ENCODE data around the gene DYDC1. TPM values are rescaled to one million over a fixed set of nuclear protein-coding genes. Genes with fewer than 3 reads are reported as not detected.

Gene DYDC1
- not detected in 2 replicates for total RNA-seq

DNA sequence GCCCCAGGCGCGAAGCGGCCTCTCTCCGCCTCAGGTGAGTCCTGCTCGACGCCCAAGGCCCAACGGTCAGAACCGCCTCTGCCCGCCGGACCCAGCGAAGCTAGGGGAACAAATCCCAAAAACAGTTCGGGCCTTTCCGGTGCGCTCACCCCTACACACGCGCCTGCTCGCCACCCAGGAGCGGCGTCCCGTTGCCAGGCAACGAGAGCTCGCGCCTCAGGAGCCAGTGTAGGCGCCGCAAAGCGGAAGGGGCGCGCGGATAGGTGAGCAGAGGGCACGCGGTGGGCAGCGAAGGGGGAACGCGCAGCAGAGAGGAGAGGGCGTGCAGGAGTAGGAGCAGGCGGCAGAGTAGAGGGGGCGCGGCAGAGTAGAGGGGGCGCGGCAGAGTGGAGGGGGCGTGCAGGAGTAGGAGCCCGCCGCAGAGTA is at the start of gene DYDC1, which contains the start of gene DYDC2:
Gene DYDC1 (minus strand): TSS at position 193 of the 426 bp plus-strand sequence. CDS start 4,154 bp downstream, outside the sequence.
Gene DYDC2 (plus strand): TSS at position 219 of the 426 bp plus-strand sequence. CDS start 5,663 bp downstream, outside the sequence.

DNA sequence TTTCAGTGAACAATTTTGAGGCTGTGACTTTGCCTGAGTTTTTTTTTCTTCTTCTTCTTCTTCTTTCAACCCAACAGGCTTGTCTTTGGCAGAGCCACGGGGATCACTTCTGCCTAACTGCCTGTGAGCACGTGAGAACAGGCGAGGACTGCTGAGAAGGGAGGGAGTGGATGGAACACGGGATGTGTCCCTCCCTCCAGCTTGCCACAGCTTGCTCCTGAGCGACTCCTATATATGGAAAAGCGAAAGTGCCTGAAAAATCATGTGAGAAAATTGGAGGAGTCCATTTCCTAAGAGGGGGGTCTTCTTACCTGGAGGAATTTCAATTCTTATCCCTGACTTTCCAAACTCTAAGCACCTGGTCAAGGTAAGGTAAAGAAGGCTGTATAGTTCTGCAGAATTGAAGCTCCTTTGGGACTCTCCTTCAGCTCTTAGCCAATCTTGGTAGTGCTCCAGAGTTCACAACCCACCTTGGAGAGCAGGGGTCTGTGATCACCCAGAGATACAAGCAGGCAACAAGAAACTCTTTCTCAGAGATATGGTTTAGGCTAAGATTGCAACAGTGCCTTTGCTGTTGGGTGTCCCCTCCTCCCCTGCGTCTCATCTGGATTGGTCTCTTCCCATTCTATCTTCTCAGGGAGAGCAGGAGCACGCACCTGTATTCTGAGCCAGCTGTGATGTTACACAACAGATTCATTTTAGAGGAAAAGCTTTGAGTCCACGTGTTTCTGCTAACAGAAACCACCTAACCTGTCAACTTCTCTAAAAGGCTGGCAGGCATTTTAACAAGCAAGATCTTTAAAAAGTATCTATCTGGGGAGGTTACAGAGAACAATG is 66.9 kb downstream of the DYDC1 start, which contains the start of gene MAT1A:
Gene MAT1A (minus strand): TSS at position 208 of the 837 bp plus-strand sequence. CDS start 235 bp downstream, outside the sequence.

Other genes starting within 250 kb of the DYDC1 start
- 69.5 and 73.6 TPM in 2 replicates for gene PLAC9, start 224.0 kb downstream of the DYDC1 start, total RNA-seq
- gene ANXA11, start 151.2 kb downstream of the DYDC1 start, total RNA-seq = 101 and 103 TPM in 2 replicates
- gene MAT1A, start 67.1 kb downstream of the DYDC1 start, total RNA-seq = not detected in 2 replicates
- not detected in 2 replicates for gene DYDC2, start within 50 bp of the DYDC1 start, total RNA-seq
- gene PRXL2A, start 51.8 kb upstream of the DYDC1 start, total RNA-seq = 10.5 and 10.7 TPM in 2 replicates
- gene TSPAN14, start 97.6 kb upstream of the DYDC1 start, total RNA-seq = 9.4 and 10.3 TPM in 2 replicates
- not detected in 2 replicates for gene SH2D4B, start 181.1 kb upstream of the DYDC1 start, total RNA-seq

Measured in aortic smooth muscle cell (primary cell).